Endodermal cell (in vitro differentiated cells): Measurements from ENCODE around the gene LAMA2. TPM values are rescaled to one million over a fixed set of nuclear protein-coding genes. Genes with fewer than 3 reads are reported as not detected.

Experiments used
- DNase-seq: peaks from one replicate; pipeline ENCODE4 v3.0.0-alpha.2; 2017
- H3K27ac ChIP-seq: 2 replicates; pipeline ENCODE4 v1.5.1; 2013; ENCODE audit warnings: mild to moderate bottlenecking, low read depth, low read length, moderate library complexity
- H3K27me3 ChIP-seq: 2 replicates; pipeline ENCODE4 v1.6.1; 2013; ENCODE audit warnings: mild to moderate bottlenecking, low read length, moderate library complexity; ENCODE audit not compliant: insufficient read depth, control insufficient read depth, poor library complexity, severe bottlenecking
- H3K36me3 ChIP-seq: 2 replicates; pipeline ENCODE4 v1.7.0; 2013; ENCODE audit warnings: mild to moderate bottlenecking, low read length, moderate library complexity; ENCODE audit not compliant: control insufficient read depth, insufficient read depth
- H3K4me1 ChIP-seq: one replicate; pipeline ENCODE4 v1.7.0; 2013; ENCODE audit warnings: low read length; ENCODE audit not compliant: control insufficient read depth, insufficient read depth
- H3K4me3 ChIP-seq: 2 replicates; pipeline ENCODE4 v1.5.1; 2013; ENCODE audit warnings: mild to moderate bottlenecking, low read length, moderate library complexity
- H3K9ac ChIP-seq: 2 replicates; pipeline ENCODE4 v1.6.1; 2013; ENCODE audit warnings: mild to moderate bottlenecking, low read length, moderate library complexity; ENCODE audit not compliant: poor library complexity, severe bottlenecking; ENCODE audit errors: extremely low read depth
- H3K9me3 ChIP-seq: 2 replicates; pipeline ENCODE4 v1.6.1; 2013; ENCODE audit warnings: mild to moderate bottlenecking, low read length, moderate library complexity; ENCODE audit not compliant: control insufficient read depth
- H3K27ac Mint-ChIP-seq: 2 replicates; pipeline ENCODE4 v1.8.0; 2020; ENCODE audit warnings: mixed read lengths
- H3K27me3 Mint-ChIP-seq: 2 replicates; pipeline ENCODE4 v1.8.0; 2021; ENCODE audit warnings: mild to moderate bottlenecking, mixed read lengths; ENCODE audit not compliant: insufficient read depth
- H3K36me3 Mint-ChIP-seq: 2 replicates; pipeline ENCODE4 v1.8.0; 2020; ENCODE audit warnings: low read depth, mixed read lengths
- H3K4me1 Mint-ChIP-seq: 2 replicates; pipeline ENCODE4 v1.8.0; 2020; ENCODE audit warnings: mixed read lengths
- H3K4me3 Mint-ChIP-seq: 2 replicates; pipeline ENCODE4 v1.8.0; 2020; ENCODE audit warnings: mild to moderate bottlenecking, moderate library complexity, mixed read lengths
- H3K9me3 Mint-ChIP-seq: 2 replicates; pipeline ENCODE4 v1.8.0; 2020; ENCODE audit warnings: mild to moderate bottlenecking, mixed read lengths
- WGBS, 2 experiments: methylation state at CpG; one replicate each; pipeline versions ENCODE4 v1.1.5 to v1.1.7; 2013; ENCODE audit warnings: missing lambda C conversion rate in 2 of 2, mixed read lengths in 1 of 2; ENCODE audit not compliant: insufficient coverage in 1 of 2, insufficient read length in 1 of 2; 5-methylcytosine and 5-hydroxymethylcytosine counted together
- total RNA-seq, 2 donors: library from RNA; stranded (reverse); fragmentation: NEBNext Ultra II Directional in 1 of 2; extraction: Animal tissue kit (Norgen Biotek cat#: 25700) in 1 of 2; gene quantifications; 2 replicates in 1 of 2; 3 replicates in 1 of 2; pipeline ENCODE4 v1.2.1, GENCODE V29; 2021
- TF ChIP-seq, protein P1 (sequence below): fragments of 200-600 bp; sonication (generic); conservative IDR thresholded peaks from 2 replicates; pipeline ENCODE4 v1.5.0; 2021; ENCODE audit warnings: antibody characterized with exemption, mild to moderate bottlenecking

Gene LAMA2
- total RNA-seq, 2 donors from 2014 or later, result 2.3 to 4.1 TPM

GRCh38 chr6:129195643-129196042 is 312.7 kb downstream of the LAMA2 start:
- Mint-ChIP-seq H3K27ac (no peak overlapping the region), H3K9me3 (no peaks in the 10 kb centered on the region), H3K4me1 (no peaks in the 10 kb centered on the region), H3K4me3 (no peak overlapping the region), H3K36me3 (no peaks in the 10 kb centered on the region), H3K27me3 (no peaks in the 10 kb centered on the region)
- H3K27ac ChIP-seq, result peak overlapping the region; percentile 59
- H3K9ac ChIP-seq, result no peak overlapping the region
- no peak for DNase-seq
- H3K4me3 ChIP-seq, result no peak overlapping the region
- TF ChIP-seq, protein P1, sequence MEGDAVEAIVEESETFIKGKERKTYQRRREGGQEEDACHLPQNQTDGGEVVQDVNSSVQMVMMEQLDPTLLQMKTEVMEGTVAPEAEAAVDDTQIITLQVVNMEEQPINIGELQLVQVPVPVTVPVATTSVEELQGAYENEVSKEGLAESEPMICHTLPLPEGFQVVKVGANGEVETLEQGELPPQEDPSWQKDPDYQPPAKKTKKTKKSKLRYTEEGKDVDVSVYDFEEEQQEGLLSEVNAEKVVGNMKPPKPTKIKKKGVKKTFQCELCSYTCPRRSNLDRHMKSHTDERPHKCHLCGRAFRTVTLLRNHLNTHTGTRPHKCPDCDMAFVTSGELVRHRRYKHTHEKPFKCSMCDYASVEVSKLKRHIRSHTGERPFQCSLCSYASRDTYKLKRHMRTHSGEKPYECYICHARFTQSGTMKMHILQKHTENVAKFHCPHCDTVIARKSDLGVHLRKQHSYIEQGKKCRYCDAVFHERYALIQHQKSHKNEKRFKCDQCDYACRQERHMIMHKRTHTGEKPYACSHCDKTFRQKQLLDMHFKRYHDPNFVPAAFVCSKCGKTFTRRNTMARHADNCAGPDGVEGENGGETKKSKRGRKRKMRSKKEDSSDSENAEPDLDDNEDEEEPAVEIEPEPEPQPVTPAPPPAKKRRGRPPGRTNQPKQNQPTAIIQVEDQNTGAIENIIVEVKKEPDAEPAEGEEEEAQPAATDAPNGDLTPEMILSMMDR, result peak; percentile 57
- no peaks in the 10 kb centered on the region for H3K4me1 ChIP-seq
- no peaks in the 10 kb centered on the region for H3K36me3 ChIP-seq
- no peaks in the 10 kb centered on the region for H3K9me3 ChIP-seq
- no peaks in the 10 kb centered on the region for H3K27me3 ChIP-seq

DNA sequence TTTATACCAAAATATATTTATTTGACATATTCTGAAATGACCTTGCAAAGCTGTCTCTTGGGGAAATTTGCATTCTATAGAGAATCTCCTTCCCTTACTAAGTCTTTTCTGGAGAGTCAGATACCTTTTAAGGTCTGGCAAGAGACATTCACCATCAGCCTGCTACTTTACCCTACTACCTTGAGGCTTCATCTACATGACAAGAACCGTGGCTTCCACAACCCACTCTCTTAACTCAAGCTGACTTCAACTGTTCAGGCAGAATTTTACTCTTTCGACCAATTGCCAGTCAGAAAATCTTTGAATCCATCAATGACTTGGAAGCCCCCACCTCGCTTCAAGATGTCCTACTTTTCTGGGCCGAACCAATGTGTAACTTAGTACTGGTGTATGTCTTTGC is 314.2 kb downstream of the LAMA2 start:
- TF ChIP-seq, protein P1, result no peak
- no peaks in the 10 kb centered on the region for H3K4me1 ChIP-seq
- H3K36me3 ChIP-seq, result no peaks in the 10 kb centered on the region
- no peaks in the 10 kb centered on the region for H3K27me3 Mint-ChIP-seq
- no peak for DNase-seq
- H3K9ac ChIP-seq, result no peak overlapping the region
- no peaks in the 10 kb centered on the region for H3K9me3 ChIP-seq
- H3K36me3 Mint-ChIP-seq, result no peaks in the 10 kb centered on the region
- 86 to 92% methylated on average over 4 of the region's 4 CpGs for WGBS, 2 experiments
- H3K27ac Mint-ChIP-seq, result no peak overlapping the region
- no peaks in the 10 kb centered on the region for H3K27me3 ChIP-seq
- H3K4me1 Mint-ChIP-seq, result no peaks in the 10 kb centered on the region
- no peaks in the 10 kb centered on the region for H3K9me3 Mint-ChIP-seq
- H3K4me3 ChIP-seq, result no peak overlapping the region
- no peak overlapping the region for H3K4me3 Mint-ChIP-seq
- no peak overlapping the region for H3K27ac ChIP-seq

DNA sequence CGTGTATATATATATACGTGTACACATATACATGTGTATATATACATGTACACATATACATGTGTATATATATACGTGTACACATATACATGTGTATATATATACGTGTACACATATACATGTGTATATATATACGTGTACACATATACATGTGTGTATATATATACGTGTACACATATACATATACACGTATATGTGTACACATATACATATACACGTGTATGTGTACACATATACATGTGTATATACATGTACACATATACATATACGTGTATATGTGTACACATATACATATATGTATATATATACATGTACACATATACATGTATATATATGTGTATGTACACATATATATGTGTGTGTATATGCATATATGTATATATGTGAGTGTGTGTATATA is 317.2 kb downstream of the LAMA2 start:
- H3K27me3 ChIP-seq, result no peaks in the 10 kb centered on the region
- H3K4me3 ChIP-seq, result no peak overlapping the region
- H3K9me3 ChIP-seq, result no peaks in the 10 kb centered on the region
- DNase-seq, result no peak
- H3K36me3 Mint-ChIP-seq, result no peaks in the 10 kb centered on the region
- WGBS, 2 experiments, result no CpG with 5 or more reads among the region's 9 CpGs
- no peaks in the 10 kb centered on the region for H3K4me1 ChIP-seq
- no peak overlapping the region for H3K27ac Mint-ChIP-seq
- no peaks in the 10 kb centered on the region for H3K27me3 Mint-ChIP-seq
- H3K36me3 ChIP-seq, result no peaks in the 10 kb centered on the region
- H3K4me3 Mint-ChIP-seq, result no peak overlapping the region
- H3K9me3 Mint-ChIP-seq, result no peaks in the 10 kb centered on the region
- H3K9ac ChIP-seq, result no peak overlapping the region
- no peaks in the 10 kb centered on the region for H3K4me1 Mint-ChIP-seq
- TF ChIP-seq, protein P1, result no peak
- no peak overlapping the region for H3K27ac ChIP-seq
